GM18498 (cell line): ENCODE data around the gene PTX4.

Experiments used
- ATAC-seq: cut with Tn5 transposase; IDR thresholded peaks from one replicate; pipeline ENCODE4 v1.9.1; 2021; ENCODE audit warnings: mild to moderate bottlenecking, moderate library complexity; ENCODE audit not compliant: unreplicated experiment

Gene PTX4

DNA sequence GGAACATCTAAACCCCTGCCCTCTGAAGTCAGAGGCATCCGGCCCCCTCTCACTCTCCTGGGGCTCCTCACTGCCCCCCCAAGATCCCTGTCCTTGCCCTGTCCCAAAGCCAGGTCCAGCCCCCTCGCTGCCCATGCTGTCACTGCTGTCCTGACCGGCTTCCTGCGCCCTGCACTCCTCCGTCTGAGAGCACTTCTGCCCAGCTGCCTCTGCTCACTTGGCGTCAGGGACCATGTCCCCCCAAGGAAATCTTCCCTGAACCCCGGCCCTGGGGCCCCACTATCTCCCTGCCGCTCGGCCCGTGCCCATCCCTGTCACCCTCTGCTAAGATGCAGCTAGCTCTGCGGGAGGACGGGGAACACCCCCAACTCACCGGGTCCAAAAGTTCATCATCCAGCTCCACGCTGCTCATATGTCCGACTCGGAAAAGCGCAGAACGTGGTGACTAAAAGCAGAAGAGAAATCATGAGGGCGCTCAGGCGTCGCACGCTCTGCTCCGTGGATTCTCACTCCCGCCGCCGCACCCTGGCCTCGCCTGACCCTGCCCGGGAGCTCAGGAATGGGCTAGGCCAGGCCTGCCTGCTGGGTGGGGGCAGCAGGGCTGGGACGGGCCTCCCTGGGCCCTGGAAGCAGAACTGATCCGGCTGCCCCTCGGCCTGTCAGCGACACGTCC lies 23.7 kb downstream of the PTX4 start:
- no peak for ATAC-seq

DNA sequence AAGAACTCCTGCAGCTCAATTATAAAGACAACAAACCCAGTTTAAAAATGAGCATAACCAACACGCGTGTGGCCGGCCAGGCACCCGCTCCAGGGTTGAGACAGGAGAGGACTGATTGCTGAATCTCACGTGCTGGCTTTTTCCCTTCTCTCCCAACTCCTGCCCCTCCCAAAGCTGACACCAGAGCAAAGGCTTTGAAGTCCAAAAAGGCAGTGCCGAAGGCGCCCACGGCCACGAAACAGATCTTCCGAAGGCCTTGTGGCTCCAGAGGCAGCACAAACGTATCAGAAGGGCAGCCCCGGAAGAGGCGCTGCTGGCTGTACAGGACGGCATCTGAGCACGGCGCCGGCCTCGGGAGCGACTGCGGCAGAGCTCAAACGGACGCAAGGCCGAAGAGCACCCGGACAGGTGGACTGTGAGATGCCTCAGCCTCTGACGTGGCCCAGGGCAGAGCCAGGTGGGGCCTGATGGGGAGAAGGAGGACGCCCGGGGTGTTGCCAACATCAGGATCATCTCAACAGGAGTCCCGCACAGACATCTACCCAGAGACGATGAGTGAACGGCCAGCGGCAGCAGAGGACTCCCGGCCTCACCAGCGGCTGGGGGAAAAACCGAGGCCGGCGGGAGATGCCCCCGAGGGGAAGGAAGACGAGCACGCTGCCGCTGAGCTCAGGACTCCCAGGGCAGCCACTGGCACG lies 24.4 kb downstream of the PTX4 start:
- no peak for ATAC-seq

DNA sequence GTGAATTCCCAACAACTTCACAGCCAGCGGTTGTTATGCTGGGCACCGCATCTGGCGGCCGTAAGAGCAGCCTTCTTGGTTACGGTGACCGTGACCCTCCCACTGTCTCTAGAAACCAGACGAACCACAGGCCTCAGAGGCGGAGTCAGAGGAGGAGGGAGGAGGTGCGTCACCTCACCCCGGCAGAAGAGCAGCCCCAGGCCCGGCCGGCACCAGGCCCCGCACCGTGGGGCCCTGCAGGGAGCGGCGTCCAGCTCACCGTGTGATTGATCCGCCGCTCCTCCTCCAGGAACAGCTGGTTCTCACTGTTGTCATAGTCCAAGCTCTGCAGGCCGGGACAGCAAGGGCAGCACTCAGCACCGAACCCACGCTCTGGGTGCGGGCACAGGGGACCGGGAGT lies 27.6 kb downstream of the PTX4 start:
- ATAC-seq, result no peak

DNA sequence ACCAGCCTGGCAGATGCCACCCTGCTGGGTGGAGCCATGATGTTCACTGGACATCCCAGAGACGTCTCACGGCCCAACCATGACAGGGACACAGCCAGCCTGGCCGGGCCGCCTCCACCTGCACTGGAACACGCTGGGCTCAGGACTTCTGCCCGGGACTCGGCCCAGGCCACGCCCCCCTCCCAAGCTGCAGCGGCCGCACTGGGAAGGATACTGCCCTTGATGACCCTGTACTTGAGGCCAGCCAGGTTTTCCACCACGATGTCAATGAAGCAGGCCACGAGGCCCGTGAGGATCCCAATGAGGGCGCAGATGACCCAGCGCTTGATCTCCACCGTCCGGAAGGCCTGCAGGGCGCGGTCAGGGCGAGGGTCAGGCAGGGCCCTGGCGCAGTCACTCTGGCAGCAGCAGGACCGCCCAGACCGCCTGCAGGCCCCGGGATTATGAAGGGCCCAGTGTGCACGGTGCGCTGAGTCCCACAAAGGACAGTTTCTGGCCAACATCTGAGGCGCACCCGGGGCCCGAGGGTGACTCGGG lies 28.1 kb downstream of the PTX4 start:
- no peak for ATAC-seq

DNA sequence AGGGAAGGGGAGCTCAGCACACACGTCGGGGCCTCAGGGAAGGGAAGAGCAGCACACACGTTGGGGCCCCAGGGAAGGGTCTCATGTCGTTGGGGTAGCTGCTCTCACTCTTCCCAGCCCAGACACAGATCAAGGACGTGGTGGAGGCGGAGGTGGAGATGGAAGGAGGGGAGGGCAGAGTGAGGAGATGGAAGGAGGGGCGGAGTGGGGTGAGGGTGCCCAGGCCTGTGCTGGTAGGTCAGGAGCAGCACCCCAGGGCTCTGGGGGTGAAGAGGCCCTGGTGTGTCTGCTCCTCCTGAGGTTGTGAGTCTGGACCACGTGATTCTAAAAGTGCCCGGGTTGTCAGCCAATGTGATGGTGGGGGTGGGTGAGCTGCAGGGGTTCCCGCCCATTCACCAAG lies 28.8 kb downstream of the PTX4 start:
- no peak for ATAC-seq

DNA sequence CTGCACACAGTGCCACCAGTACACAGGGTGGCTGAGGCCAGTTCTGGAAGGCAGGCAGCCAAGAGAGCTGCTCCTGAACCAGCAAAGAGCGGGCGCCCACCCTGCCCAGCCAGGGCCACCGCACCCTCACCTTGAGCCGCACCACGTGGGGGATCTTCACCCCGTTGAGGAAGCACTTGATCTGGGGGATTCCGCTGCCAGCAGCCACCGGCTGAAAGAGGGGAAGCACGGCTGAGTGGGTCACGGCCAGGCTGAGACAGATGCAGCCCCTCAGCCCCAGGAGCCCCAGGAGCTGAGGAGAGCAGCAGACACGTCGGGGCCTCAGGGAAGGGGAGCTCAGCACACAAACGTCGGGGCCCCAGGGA lies 29.8 kb downstream of the PTX4 start:
- ATAC-seq, result no peak

DNA sequence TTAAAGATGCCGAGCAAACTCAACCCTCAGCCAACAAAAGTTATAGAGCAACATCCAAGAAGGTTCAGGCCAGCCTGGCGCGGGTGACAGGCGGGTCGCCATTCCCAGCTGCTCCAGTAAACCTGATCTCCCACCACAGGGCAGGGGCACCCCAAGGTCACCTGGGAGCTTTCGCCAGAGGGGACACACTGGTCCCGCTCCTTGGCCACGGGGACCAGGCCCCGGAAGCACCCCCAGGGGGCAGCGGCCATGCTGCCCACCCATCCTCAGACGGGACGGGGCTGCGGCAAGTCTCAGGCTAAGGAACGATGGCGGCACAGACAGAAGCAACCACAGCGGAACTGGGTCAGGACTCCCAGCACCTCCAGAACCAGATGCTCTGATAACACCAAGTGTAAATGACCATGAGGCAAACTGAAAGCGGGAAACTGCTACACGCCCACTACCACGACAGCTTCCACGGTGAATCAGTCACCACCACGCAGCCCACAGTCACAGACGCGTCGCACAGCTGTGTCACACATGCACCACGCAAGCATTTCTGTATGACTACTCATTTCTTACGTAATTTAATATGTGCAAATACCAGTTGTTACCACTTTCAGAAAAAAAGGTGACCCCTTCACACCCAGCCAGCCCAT lies 30.3 kb downstream of the PTX4 start:
- no peak for ATAC-seq

DNA sequence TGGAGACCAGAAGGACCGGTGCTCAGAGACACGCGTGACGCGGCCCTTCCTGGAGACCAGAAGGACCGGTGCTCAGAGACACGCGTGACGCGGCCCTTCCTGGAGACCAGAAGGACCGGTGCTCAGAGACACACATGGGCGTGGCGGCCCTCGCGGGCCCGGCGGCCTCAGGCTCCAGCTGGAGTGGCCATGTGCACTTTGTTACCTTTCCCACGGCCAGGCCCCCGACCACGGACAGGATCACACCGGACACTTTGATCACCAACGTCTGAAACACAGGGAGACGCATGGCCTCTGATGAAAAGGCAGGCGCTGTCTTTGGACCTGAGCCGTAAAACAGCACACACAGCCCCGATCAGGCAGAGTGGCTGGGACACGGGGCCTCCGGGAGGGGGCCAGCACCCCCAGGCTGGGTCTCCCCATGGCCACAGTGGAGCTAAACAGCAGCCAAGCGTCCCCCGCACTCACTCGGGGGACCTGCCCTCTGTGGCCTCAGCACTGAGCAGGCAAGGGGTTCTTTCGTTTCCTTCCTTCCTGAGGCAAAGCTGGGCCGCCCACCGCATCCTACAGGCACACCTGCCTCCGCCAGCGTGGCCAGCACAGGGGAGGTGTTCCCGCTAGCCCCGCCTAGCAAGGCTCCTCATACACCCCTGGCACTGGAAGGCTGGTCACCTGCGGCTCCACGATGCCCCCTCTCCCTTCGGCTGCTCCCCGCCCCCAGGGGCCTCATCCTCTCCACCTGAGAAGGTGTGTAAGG lies 31.1 kb downstream of the PTX4 start:
- no peak for ATAC-seq

DNA sequence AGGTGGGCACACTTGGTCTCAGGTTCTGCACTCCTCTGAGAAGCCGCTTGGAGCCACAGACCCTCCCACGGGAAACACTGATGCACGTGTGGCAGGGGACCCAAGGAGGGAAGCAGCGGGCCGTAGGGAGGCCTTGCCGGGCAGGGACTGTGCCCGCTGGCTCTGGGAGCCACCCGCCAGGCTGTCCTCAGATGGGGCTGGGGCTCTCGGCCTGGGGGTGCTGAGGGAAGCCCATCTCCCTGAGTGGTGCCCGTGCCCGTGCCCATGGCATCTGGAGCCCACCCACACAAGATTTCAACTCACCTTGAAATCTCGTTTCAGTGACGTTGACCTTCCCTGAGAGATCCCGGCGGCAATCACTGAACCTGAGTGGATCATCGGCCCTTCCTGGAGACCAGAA lies 31.8 kb downstream of the PTX4 start:
- ATAC-seq, result no peak

DNA sequence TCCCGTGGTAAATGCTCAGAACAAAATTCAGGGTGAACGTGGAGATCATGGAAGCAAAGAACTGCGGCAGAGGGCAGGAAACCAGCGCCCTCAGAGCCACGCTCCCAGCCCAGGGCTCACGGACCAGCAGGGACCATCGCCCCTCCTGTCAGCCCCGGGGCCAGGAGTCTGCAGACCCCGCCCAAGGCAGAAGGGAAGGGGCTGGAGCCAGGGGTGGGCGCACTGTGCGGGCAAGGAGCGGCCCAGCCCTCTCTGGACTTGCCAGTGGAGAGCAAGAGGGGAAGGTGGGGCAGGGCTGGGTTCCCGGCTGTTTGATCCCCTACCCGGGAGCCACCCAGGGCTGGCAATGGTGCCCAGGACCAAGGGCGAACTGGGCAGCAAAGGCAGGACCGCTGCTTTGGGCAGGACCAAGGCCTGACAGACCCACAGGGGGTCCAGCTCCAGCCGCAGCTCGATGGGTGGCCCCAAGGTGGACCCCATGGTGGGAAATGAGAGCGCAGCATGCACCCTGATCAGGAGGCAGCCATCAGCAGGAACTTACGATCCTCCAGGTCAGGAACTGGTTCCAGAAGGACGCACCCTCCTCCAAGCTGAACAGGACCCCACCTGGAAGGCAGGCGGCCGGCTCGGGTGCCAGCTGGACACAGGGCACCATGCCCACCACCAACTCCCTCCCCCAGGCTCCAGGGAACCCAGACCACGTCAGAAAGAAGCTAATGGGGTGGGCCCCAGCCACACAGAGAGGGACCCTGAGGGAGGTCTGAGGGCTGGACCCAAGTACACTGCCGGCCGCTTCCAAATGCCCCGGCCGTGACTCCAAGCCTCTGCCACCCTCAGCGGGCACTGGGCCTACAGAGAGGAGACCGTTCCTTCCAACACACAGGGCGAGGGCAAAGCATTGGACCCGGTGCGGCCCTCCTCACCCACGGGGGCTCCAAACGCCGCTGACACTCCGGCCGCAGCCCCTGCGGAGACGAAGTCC lies 33.3 kb downstream of the PTX4 start:
- no peak for ATAC-seq

DNA sequence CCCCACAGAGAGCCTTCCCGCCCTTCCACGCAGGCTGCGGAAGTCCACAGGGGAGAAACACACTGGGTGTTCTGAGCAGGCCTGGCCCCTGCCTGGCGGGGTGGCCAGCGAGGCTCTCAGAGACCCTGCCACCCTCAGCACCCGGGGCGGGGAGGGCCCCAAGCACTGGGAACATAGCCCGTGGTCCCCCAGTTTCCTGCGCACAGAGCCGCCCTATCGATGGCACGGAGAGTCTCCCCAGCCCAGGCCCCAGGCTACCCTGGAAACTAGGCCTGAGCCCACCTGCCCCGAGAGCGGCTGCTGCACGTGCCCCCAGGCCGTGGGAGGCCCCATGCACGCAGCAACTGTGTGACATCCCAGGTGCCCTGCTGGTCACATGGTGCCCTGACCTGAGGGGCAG lies 34.2 kb downstream of the PTX4 start:
- ATAC-seq, result no peak

DNA sequence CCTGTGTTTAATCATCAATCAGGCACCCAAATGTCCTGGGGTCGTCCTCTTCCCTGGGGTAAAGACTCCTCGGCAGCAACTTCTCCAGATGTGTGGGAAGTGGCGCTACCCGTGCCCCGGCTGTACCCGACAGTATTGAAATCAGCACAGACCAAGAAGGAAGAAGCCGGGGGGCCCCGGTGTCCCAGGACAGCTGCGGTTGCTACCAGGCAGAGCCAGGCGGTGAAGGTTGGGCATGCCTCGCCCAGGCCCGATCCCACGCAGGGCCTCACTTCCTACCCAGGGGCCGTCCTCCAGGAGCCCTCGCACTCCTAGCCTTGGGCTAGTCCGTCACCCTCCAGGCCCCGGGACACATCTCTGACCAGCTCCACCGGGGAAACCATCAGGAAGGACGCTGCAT lies 35.4 kb downstream of the PTX4 start:
- ATAC-seq, result no peak

DNA sequence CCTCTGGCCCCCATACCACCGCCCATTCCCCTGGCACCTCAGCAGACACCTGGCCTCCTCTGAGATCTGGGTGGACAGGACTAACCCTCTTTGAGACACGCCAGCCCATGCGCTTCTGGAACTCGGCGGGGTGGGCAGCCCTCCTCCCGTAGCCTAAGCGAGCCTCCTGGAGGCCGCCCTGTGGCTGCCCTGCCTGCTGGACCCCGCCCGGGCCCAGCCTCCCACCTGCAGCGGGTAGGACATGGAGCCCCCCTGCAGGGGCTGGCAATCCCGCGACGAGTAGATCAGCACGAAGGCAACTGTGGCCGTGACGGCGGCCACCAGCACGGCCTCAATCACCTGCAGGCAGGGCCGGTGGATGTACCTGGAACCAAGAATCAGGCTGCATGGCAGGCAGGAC lies 36.2 kb downstream of the PTX4 start:
- no peak for ATAC-seq

DNA sequence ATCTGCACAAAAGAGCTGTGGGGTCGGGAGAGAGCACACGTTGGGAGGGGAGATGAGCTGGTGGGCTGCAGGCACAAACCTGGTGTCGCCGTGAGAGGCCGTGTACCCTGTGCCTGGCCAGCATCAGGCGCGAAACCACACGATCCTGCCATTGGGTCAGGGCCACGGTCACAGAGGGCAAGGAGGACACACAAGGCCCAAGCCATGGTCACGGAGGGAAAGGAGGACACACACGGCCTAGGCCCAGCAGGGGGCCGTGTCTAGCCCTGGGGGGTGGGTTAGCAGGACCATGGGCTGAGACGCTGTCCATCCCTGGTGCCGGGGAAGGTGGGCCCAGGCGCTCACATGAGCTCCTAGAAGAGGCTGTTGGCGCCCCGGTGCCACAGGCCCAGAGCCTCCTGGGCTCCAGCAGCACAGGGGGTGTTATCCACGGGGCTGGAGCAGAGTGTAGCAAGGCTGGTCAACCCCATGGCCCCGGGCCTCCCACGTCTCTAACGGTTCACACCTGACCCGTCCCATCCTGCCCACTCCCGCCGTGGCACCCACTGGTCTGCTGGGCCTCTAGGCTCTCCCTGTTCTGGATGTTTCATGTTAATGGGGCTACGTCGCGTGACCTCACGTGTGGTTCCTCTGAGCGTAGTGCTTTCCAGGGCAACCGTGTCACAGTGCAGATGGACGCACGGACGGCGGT lies 36.9 kb downstream of the PTX4 start:
- ATAC-seq, result no peak

DNA sequence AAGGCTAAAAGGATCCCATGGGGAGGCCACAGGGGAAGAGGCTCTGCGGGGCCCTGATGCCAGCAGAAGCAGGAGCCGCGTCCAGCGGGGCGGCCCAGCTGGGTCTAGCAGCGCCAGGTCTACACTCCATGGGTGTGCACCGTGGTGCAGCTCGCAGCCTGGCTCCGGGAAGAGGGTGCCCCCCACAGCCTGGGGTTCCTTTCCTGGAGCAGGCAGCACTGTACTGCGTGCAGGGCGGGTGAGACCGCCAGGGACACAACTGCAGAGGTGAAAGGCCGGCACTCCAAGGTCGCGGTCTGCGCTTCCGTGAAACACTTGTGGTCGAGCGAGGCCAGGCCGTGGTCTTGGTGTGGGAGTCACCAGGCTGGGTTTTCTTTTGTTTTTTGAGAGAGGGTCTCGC lies 37.9 kb downstream of the PTX4 start:
- no peak for ATAC-seq

DNA sequence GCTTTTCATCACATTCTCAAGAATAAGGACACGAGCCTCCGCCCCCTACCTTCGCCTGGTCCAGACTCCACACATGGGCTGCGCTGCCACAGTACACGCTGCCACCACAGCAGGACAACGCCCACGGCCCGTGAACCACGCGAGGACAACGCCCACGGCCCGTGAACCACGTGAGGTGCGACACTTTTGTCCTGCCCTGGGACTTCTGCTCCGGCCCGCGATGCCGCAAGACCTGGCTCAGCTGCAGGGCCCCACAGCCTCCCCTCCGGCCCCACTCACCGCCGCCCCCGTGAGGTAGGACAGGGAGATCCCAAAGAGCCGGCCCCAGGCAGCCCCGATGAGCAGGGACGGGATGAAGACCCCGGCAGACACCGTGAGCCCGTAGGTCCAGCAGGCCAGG lies 38.5 kb downstream of the PTX4 start:
- ATAC-seq, result no peak

DNA sequence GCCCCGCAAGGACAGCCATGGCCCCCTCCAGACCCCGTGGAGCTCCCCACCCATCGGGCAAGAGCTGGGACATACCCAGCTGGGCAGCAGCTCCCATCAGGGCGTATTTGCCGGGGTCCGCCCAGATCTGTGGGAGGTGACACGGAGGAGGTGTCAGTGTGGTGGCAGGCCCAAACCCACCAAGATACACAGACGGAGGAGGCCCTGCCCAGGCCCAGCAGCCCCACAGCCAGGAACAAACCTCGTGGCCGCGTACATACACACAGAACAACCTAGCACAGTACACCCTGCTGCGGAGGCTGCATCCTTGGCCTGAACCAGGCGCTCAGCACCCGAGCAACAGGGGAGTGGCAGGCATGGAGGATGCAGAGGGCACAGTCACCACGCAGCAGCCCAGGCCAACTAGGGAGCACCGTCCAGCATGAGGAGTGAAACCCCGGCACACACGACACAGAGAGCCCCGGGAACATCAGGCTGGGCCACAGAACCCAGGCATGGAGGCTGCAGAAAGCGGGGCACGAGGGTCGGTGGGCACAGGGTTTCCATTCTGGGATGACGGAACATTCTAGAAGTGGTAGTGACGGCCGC lies 39.4 kb downstream of the PTX4 start:
- no peak for ATAC-seq

DNA sequence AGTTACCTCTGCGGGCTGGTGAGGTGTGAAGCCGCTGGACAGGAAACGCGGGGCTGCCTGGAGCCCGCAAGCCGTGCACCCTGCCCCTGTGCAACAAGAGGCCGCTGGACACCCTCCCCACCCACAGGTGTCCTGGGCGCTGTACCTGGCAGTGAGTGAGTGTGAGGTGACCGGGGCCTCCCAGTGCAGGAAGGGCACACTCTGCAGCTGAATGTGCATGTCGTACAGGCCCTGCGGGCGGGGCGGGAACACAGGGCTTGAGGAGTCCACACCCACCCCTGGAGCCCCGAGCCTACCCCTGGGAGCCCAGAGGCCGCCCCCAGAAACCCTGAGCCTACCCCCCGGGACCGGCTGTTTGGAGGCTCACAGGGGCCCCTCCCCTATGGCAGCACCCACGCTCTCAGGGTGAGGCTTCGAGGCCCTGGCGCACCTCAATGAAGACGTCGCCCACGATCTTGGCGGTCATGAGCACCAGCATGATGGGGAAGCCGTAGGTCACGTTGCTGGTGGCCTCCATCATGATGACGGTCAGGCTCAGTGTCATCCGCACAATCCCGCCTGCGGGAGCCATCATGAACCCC lies 40.1 kb downstream of the PTX4 start:
- ATAC-seq, result no peak

DNA sequence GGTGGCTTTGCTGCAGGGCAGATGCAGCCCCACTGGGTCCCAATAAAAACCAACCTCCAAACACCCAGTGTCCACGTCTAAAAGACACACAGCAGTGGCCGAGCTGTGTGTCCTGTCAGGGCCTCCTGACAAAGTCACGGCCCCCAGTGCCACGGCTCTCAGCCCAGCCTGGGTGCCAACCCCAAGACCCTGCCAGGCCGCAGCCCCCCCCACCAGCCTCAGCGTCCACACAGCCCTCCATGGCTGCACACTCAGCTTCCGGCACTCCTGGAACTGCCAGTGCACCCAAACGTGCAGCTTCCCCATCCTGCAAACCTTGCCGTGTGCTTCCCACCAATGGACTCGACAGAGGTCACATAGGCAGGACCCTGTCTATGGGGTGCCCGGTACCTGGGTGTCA lies 40.8 kb downstream of the PTX4 start:
- ATAC-seq, result no peak
